Transverse colon (tissue), 4 donors: Measurements from ENCODE around the gene B3GNT8. TPM values are rescaled to one million over a fixed set of nuclear protein-coding genes. Genes with fewer than 3 reads are reported as not detected.

Source experiments
- DNase-seq: peaks from one replicate; pipeline ENCODE4 v3.0.0-alpha.2; 2019
- H3K27ac ChIP-seq, 4 donors: fragments of 200-600 bp; sonication (generic); 2 replicates each; pipeline ENCODE4 v1.5.1; 2016 to 2018; ENCODE audit warnings: inconsistent platforms in 4 of 4
- H3K27me3 ChIP-seq: fragments of 200-600 bp; sonication (generic); 2 replicates; pipeline ENCODE4 v1.5.1; 2017; ENCODE audit warnings: inconsistent platforms
- H3K36me3 ChIP-seq, 4 donors: fragments of 200-600 bp; sonication (generic); 2 replicates each; pipeline ENCODE4 v1.5.1; 2017 to 2019; ENCODE audit warnings: inconsistent platforms in 4 of 4
- H3K4me1 ChIP-seq, 4 donors: fragments of 200-600 bp; sonication (generic); 2 replicates each; pipeline ENCODE4 v1.5.1; 2017 to 2020; ENCODE audit warnings: inconsistent platforms in 4 of 4
- H3K4me3 ChIP-seq, 4 donors: fragments of 200-600 bp; sonication (generic); 1 replicate in 1 of 4; 2 replicates in 3 of 4; pipeline versions ENCODE4 v1.5.1 to v1.6.1; 2017 to 2019; ENCODE audit warnings: inconsistent platforms in 4 of 4
- H3K9me3 ChIP-seq, 2 donors: fragments of 200-600 bp; sonication (generic); 2 replicates each; pipeline ENCODE4 v1.5.1; 2017 to 2019; ENCODE audit warnings: inconsistent platforms in 2 of 2
- EP300 ChIP-seq: sonication (generic); formaldehyde crosslinking; IDR thresholded peaks from one replicate; pipeline ENCODE4 v1.6.1; 2017; ENCODE audit warnings: antibody characterized with exemption, low read depth
- POLR2A ChIP-seq: fragments of 450-650 bp; IDR thresholded peaks from one replicate; pipeline ENCODE4 v1.6.1; 2016; ENCODE audit warnings: antibody characterized with exemption, mild to moderate bottlenecking, moderate library complexity
- POLR2AphosphoS5 ChIP-seq, 3 donors: sonication (generic); formaldehyde crosslinking; IDR thresholded peaks; one replicate each; pipeline ENCODE4 v1.6.1; 2016; ENCODE audit warnings: antibody characterized with exemption in 3 of 3
- WGBS, 2 donors: methylation state at CpG; one replicate each; pipeline ENCODE4 v1.1.5; 2018; ENCODE audit warnings: low coverage in 1 of 2; 5-methylcytosine and 5-hydroxymethylcytosine counted together
- in situ Hi-C, 4 donors: fragments of 200-750 bp; cut with MboI; loops; one replicate each; pipeline versions ENCODE4 v1.15.0 to v1.15.1; 2017; ENCODE audit warnings: low sequenced_read_pairs in 3 of 4, low pct_ligation_motif_present in 1 of 4, low pct_unique_long_range_greater_than_20kb in 1 of 4
- intact Hi-C: fragments of 100-400 bp; cut with DNase I; formaldehyde crosslinking; loops from one replicate; pipeline ENCODE4 v1.15.1; 2023; ENCODE audit warnings: low total_unique reads
- total RNA-seq, 4 donors: library from RNA; depleted of rRNA; stranded (reverse); fragments of >200 nt; gene quantifications; one replicate each; pipeline ENCODE4 v1.1.0, GENCODE V29; 2016
- TF ChIP-seq, protein P1 (sequence below), 5 experiments: fragments of 200-600 bp in 3 of 5; fragments of 450-650 bp in 2 of 5; sonication (generic) in 3 of 5; IDR thresholded peaks; 1 replicate in 2 of 5; 2 replicates in 3 of 5; pipeline ENCODE4 v1.5.1; 2016 to 2017; ENCODE audit warnings: antibody characterized with exemption in 5 of 5, inconsistent platforms in 3 of 5, mild to moderate bottlenecking in 2 of 5, moderate library complexity in 1 of 5

The B3GNT8 gene
- total RNA-seq, 4 donors from 2014 or later: 18.5 to 225 (median 49.1) TPM

DNA sequence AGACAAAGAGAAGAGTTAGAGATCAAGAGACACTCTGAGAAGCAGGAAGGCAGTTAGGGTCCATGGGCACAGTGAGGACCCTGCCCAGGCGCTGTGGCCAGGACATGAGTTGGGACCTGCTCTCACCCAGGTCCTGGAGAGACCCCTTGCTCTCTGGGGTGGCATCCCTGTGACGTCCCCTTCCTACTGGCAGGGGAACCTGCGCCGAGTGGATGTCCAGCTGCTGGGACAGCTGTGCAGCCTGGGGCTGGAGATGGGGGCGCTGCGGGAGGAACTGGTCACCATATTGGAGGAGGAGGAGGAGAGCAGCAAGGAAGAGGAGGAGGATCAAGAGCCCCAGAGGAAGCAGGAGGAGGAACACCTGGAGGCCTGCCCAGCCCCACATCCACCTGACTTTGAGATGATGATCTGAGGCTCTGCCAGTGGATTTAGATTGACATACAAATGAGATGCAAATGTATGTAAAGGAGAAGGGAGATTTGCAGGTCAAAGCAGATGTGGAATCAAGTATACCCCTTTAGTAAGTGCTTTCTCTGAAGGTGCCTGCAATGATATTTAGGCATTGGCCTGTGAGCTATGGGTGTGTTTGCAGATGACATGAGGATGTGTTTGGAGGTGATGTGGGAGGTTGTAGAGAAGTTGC lies 16.8 kb upstream of the B3GNT8 start:
- peak; percentile 3 for DNase-seq
- intact Hi-C loops: no loop called here
- Histone ChIP-seq H3K4me3 (no peak overlapping the region), H3K9me3 (no peaks in the 10 kb centered on the region), H3K36me3 (no peaks in the 10 kb centered on the region), H3K27ac (no peak overlapping the region), H3K4me1 (peaks cover 0 to 10% (median 4%) of the 10 kb centered on the region in 4 donors), H3K27me3 (peaks cover 21% of the 10 kb centered on the region)
- in situ Hi-C loops: loop anchor here in 1 of 4 donors (10.0 kb wide), 1 partner anchor 131 kb away; the partner anchor contains the start of gene CEACAM21
- TF ChIP-seq, protein P1, sequence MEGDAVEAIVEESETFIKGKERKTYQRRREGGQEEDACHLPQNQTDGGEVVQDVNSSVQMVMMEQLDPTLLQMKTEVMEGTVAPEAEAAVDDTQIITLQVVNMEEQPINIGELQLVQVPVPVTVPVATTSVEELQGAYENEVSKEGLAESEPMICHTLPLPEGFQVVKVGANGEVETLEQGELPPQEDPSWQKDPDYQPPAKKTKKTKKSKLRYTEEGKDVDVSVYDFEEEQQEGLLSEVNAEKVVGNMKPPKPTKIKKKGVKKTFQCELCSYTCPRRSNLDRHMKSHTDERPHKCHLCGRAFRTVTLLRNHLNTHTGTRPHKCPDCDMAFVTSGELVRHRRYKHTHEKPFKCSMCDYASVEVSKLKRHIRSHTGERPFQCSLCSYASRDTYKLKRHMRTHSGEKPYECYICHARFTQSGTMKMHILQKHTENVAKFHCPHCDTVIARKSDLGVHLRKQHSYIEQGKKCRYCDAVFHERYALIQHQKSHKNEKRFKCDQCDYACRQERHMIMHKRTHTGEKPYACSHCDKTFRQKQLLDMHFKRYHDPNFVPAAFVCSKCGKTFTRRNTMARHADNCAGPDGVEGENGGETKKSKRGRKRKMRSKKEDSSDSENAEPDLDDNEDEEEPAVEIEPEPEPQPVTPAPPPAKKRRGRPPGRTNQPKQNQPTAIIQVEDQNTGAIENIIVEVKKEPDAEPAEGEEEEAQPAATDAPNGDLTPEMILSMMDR (IDR thresholded peaks at IDR 0.05): no peak
- TF ChIP-seq POLR2A (no peak), EP300 (no peak), POLR2AphosphoS5 (IDR thresholded peaks at IDR 0.05) (no peak)
- 68 to 100% methylated on average over 1 to 6 of the region's 6 CpGs for WGBS, 2 donors

DNA sequence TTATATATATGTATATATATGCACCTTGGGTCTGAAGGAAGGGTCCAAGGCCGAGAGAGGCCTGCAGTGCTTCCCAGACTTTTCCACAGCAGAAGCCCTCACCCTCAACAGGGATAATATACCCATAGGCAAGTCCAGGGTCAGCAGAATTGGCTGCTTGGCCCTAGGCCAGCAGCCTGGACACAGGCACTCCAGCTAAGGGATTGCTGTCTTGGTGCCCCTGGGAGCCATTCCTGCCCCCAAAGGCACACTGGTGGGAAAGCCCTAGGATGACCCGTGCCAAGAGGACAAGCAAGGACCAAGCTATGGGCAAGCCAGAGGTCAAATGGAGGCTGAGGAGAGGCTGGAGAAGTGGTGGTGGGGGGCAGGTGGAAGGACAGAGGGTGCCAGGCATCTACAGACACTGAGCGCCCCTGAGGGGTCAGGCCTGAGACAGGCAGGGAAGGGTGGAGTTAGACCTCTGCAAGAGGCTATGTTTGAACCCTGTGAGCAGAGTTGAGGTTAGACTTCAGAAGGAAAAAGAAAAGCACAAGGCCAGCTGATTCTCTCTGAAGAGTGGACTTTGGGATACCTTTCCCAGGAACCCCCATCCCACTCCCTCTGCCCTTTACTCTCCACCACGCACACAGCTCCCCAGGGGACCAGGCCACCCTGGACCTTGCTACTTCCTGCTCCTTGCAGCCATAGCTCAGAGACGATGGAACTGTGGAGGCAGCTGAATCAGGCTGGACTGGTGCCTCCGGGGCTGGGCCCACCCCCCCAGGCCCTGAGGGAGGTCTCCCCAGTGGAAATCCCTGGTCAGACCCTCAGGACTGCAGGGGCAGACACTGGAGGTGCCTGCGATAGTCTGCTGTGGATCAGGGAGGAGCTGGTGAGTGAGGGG lies 15.5 kb upstream of the B3GNT8 start, which contains the start of gene ERICH4:
Gene ERICH4, plus strand, starts transcription at position 684 of the 883 bp plus-strand sequence. Its CDS starts 14 bp downstream, at position 698.
- in situ Hi-C loops: loop anchor here in 1 of 4 donors (10.0 kb wide), 1 partner anchor 132 kb away; the partner anchor contains the start of gene CEACAM21
- no peak for TF ChIP-seq POLR2A
- 60 to 64% methylated on average over 1 to 7 of the region's 7 CpGs for WGBS, 2 donors
- intact Hi-C loops: no loop called here
- no peaks in the 10 kb centered on the region for H3K9me3 ChIP-seq
- H3K27me3 ChIP-seq: peaks cover 11% of the 10 kb centered on the region
- H3K4me1 ChIP-seq: peaks cover 0 to 17% (median 5%) of the 10 kb centered on the region in 4 donors
- H3K27ac ChIP-seq: no peak within 1 kb of the TSS
- no peak within 1 kb of the TSS for H3K4me3 ChIP-seq
- peaks cover 0 to 3% (median 0%) of the 10 kb centered on the region in 4 donors for H3K36me3 ChIP-seq
- DNase-seq: peak; percentile 6

DNA sequence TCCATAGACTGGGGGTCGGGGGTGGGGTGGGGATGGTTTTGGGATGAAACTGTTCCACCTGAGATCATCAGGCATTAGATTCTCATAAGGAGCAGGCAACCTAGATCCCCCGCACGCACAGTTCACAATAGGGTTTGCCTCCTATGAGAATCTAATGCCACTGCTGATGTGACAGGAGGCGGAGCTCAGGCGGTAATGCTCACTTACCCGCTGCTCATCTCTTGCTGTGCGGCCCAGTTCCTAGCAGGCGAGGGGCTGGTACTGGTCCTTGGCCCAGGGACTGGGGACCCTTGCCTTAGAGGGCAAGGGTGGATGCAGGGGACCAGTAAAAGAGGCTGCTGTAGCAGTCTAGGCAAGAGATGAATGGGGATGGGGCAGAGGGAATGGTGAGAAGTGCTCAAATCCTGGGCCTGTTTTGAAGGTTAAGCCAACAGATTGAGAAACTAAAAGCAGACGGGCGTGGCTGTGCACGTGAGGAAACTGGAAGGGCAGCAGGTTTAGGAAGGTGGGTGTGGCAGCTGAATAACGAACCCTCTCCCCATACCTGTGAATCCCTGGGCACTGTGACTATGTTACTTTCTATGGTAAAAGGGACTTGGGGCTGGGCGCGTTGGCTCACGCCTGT lies 14.3 kb upstream of the B3GNT8 start:
- in situ Hi-C loops: loop anchor here in 1 of 4 donors (10.0 kb wide), 1 partner anchor 133 kb away; the partner anchor contains the start of gene CEACAM21
- Histone ChIP-seq H3K4me3 (no peak overlapping the region), H3K9me3 (no peaks in the 10 kb centered on the region), H3K36me3 (peaks cover 0 to 3% (median 0%) of the 10 kb centered on the region in 4 donors), H3K4me1 (peaks cover 0 to 17% (median 5%) of the 10 kb centered on the region in 4 donors), H3K27ac (no peak overlapping the region), H3K27me3 (no peaks in the 10 kb centered on the region)
- no peak for TF ChIP-seq EP300
- TF ChIP-seq, protein P1 (IDR thresholded peaks at IDR 0.05): no peak
- TF ChIP-seq POLR2AphosphoS5 (IDR thresholded peaks at IDR 0.05): no peak
- no peak for TF ChIP-seq POLR2A
- peak; percentile 8 for DNase-seq
- intact Hi-C loops: no loop called here
- 76 to 83% methylated on average over 1 to 15 of the region's 15 CpGs for WGBS, 2 donors

DNA sequence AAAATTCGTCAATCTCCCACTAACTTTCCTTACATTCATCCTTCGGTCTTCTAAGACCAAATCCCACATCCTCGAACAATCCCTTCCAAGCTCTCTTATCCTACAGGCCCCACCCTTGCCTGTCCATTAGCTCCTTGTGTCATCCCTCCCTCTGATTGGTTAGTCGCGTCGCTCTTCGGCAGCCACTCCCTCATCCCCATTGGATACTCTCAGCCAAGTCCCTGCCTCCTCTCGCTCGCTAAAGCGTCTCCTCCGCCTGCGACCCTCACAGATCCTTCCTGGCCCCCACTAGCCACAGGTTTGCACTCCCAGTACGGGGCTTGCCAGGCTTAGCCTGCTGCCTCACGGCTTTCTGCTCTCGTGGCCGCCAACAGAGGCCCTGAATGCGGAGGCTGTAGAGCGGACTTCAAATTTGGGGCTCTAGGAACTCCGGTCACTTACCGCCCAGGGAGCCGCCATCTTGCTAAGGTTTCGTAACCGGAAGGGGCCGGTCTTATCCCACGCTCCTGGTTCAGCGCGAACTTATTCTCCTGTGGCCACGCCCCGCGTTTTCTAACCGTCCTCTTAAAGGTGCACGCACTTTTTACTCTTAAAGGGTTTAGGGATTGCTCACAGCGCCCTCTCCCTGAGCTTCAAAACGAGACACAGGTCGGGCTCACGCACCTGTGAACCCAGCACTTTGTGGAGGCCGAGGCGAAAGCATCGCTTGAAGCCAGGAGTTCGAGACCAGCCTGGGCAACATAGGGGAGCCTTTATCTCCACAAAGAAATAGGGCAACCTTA lies 12.5 kb upstream of the B3GNT8 start, which contains the start of gene DMAC2:
Gene DMAC2, minus strand, starts transcription at position 472 of the 782 bp plus-strand sequence. Its CDS starts 13 bp downstream, at position 459.
- DNase-seq: peak; percentile 99
- Histone ChIP-seq H3K27me3 (no peaks in the 10 kb centered on the region), H3K4me1 (peaks cover 0 to 20% (median 5%) of the 10 kb centered on the region in 4 donors), H3K4me3 (peak within 1 kb of the TSS; percentile 64 to 88 (median 80)), H3K9me3 (no peaks in the 10 kb centered on the region), H3K27ac (peak within 1 kb of the TSS; percentile 94 to 99 (median 97)), H3K36me3 (peaks cover 0 to 3% (median 0%) of the 10 kb centered on the region in 4 donors)
- in situ Hi-C loops: loop anchor here in 1 of 4 donors (10.0 kb wide), 1 partner anchor 135 kb away; the partner anchor contains the start of gene CEACAM21
- 0% methylated on average over 8 to 40 of the region's 40 CpGs for WGBS, 2 donors
- TF ChIP-seq, protein P1 (IDR thresholded peaks at IDR 0.05): peak; percentile 37 to 57 (median 41)
- TF ChIP-seq EP300 (no peak), POLR2A (peak; percentile 82), POLR2AphosphoS5 (IDR thresholded peaks at IDR 0.05) (peak; percentile 59 to 87 (median 83))
- intact Hi-C loops: no loop called here
